ENCODE measurements around the gene ZNF841. TPM values are rescaled to one million over a fixed set of nuclear protein-coding genes. Genes with fewer than 3 reads are reported as not detected.
A peak's percentile ranks its signal among the peaks of the same experiment; 100 is the strongest.
"Not testable (repeated sequence)": the region's sequence is repeated elsewhere in the genome, so short reads cannot be mapped to it uniquely, and the experiment has no call there.

The ZNF841 gene
- total RNA-seq, 1 donor from 2014 or later, result 52.4 TPM

GRCh38 chr19:52066258-52066863 lies 29.2 kb downstream of the ZNF841 start:
- no peak for DNase-seq

GRCh38 chr19:52065399-52065798 lies 30.2 kb downstream of the ZNF841 start:
- no peak for DNase-seq

GRCh38 chr19:52056480-52056879 lies 39.1 kb downstream of the ZNF841 start:
- DNase-seq, result not testable (repeated sequence)

- not testable (repeated sequence) for DNase-seq
Observed at GRCh38 chr19:52051736-52052135, 43.8 kb downstream of the ZNF841 start.

DNA sequence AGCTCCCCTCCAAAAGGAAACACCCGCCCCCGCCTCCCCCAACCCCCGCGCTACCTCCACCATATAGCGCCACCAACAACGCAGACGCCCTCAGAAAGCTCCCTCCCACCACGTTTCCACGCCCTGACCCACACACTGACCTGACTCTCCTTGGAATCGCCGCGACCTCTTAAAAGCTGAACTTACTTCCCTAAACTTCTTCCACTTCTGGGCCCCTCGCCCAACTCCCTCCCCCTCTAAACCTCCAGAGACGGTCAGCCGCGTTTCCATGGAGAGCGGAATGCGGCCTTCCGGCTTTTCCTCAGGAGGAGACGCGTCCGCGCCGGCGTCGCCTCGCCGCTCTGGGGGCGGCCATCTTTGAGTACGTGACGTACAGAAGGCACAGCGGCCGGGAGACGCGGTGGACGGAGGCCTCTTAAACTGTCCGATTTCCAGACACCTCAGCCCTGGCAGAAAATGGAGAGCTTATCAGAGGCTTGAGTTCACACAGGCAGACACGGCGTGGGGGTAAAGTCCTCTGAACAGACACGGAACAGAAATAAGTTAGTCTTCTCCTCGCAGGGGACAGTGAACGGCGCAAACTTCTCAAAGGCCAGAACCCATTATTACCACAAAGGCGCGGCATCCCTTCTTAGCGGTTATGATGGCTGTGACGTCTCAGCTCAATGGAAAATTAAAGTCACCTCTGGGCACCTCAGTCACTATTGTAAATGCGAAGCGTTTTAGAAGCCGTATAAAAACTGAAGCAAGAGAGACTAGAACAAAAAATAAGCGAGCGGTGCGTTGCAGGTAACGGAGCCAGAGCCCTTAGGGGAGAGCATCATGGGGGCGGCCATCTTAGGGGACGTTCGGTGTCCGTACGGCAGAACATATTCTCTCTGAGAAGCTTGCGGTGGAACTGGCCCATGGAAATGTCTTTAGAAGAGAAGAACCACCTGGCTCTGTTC lies 46.7 kb downstream of the ZNF841 start, which contains the start of gene ZNF432:
ZNF432 (minus strand) TSS at position 284 of the 947 bp plus-strand sequence. CDS start 1,970 bp downstream, outside the sequence.
- peak; percentile 83 for DNase-seq

DNA sequence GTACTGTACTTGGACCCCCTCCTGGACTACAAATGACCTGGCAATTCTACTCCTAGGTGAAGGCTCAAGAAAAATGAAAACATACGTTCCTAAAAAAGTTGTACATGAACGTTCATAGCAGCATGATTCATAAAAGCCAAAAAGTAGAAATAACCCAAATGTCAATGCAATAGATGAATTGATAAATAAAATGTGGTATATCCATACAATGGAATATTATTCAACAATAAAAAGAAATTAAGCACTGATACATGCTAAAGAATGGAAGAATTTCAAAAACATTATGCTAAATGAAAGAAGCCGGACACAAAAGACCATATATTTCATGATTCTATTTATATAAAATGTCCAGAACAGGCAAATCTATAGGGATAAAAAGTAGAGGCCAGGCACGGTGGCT lies 56.4 kb downstream of the ZNF841 start:
- no peak for DNase-seq

- no peak for DNase-seq
Observed at GRCh38 chr19:52034051-52034728, 61.4 kb downstream of the ZNF841 start.

DNA sequence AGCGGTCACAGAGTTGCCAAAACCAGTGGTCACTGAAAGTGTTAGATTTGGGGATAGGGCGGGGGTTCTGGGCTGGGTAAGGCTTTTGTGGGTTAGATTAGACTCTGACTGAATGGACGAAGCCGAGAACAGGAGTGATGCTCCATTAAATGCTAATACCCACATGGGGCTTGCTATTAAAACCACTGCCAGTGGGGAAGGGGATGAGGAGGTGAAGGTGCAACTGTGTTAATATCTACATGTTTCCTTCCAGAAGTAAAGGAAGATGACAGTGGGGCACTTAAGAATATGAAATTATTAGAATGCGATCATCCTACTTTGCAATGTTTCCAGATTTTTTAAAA lies 66.8 kb downstream of the ZNF841 start:
- no peak for DNase-seq

DNA sequence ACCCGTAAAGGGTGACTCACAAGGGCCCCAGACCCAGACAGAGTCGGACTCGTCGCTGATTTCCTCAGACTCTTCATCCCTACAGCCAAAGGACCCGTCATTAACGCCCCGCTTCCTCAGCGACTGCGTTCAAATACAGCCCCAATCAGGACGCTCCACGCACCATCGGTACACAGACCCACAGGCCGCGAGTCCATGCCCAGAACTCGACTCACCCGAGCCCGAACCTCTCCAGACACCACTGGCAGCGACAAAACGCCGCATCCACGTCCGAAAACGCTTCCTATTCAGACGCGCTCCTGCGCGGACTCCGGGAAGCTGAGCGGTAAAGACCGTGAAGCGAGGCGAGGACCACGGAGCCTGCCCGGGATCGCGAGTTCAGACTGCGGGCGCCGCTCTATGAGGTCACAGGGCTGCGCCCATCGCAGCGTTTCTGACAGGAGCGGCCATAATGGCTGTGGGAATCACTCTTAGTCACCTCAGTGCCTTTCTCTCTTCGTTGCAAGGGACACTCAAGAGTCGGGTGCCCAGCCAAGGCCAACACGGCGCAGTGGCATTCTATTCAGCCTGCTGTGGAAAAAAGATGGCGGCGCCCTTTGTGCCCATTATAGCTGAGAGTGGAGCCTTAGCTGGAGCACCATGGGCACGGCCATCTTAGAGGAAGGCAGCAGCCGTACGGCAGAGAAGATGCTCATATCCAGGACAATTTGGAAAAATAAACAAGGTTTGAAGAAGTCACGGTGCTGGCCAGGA lies 67.4 kb downstream of the ZNF841 start, which contains the start of gene ZNF614:
ZNF614 (minus strand) TSS at position 353 of the 753 bp plus-strand sequence. CDS start 2,634 bp downstream, outside the sequence.
- peak; percentile 91 for DNase-seq

DNA sequence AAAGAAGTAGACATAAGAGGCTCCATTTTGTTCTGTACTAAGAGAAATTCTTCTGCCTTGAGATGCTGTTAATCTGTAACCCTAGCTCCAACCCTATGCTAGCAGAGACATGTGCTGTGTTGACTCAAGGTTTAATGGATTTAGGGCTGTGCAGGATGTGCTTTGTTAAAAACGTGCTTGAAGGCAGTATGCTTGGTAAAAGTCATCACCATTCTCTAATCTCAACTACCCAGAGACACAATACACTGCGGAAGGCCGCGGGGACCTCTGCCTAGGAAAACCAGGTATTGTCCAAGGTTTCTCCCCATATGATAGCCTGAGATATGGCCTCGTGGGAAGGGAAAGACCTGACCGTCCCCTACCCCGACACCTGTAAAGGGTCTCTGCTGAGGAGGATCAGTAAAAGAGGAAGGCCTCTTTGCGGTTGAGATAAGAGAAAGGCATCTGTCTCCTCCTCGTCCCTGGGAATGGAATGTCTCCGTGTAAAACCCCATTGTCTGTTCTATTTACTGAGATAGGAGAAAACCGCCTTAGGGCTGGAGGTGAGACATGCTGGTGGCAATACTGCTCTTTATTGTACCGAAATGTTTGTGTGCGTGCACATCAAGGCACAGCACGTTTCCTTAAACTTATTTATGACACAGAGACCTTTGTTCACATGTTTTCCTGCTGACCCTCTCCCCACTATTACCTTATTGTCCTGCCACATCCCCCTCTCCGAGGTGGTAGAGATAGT lies 69.1 kb downstream of the ZNF841 start:
- not testable (repeated sequence) for DNase-seq

- DNase-seq, result not testable (repeated sequence)
Observed at GRCh38 chr19:52024478-52024877, 71.1 kb downstream of the ZNF841 start.

DNA sequence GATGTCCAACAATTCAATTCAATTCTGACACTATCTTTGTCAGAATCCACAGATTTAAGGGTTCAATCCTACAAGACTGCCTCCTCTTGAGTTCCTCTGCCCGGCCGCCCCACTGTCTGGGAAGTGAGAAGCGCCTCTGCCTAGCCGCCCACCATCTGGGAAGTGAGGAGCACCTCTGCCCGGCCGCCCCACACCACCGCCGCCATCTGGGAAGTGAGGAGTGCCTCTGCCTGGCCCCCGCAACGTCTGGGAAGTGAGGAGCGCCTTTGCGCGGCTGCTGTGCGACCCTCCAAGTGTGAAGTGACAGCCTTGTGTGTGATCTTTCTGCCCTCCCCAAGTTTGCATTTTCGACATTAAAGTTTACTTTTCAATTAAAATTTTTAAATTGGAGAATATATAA lies 73.4 kb downstream of the ZNF841 start:
- DNase-seq, result no peak

- DNase-seq, result no peak
Observed at GRCh38 chr19:52020506-52020905, 75.1 kb downstream of the ZNF841 start.

Small RNA genes within 50 kb of the gene (small RNA-seq; reads per million reads assigned to genes)
- gene RPL37P23, result 0.20 reads per million

Other genes starting within 250 kb of the ZNF841 start
- 66.6 TPM for gene ZNF577, start 207.8 kb downstream of the ZNF841 start, total RNA-seq
- 39.0 TPM for gene ZNF649, start 190.7 kb downstream of the ZNF841 start, total RNA-seq
- 11.4 TPM for gene ZNF613, start 168.3 kb downstream of the ZNF841 start, total RNA-seq
- gene ZNF350, start 108.9 kb downstream of the ZNF841 start, total RNA-seq, result 20.6 TPM
- gene ZNF615, start 87.6 kb downstream of the ZNF841 start, total RNA-seq, result 27.1 TPM
- gene ZNF614, start 67.4 kb downstream of the ZNF841 start, total RNA-seq, result 33.7 TPM
- 17.6 TPM for gene ZNF432, start 46.9 kb downstream of the ZNF841 start, total RNA-seq
- gene ZNF616, start 44.2 kb upstream of the ZNF841 start, total RNA-seq, result 33.4 TPM
- 48.5 TPM for gene ZNF836, start 75.9 kb upstream of the ZNF841 start, total RNA-seq
- 255 TPM for gene PPP2R1A, start 94.3 kb upstream of the ZNF841 start, total RNA-seq
- gene ZNF766, start 173.8 kb upstream of the ZNF841 start, total RNA-seq, result 19.8 TPM
- 9.4 TPM for gene ZNF480, start 201.4 kb upstream of the ZNF841 start, total RNA-seq
- 17.8 TPM for gene ZNF610, start 240.5 kb upstream of the ZNF841 start, total RNA-seq